Activated naive CD8-positive, alpha-beta T cell (primary cell): ENCODE measurements around the gene CHAMP1.
A peak's percentile ranks its signal among the peaks of the same experiment; 100 is the strongest.

Source experiments
- H3K27ac Mint-ChIP-seq: one replicate; pipeline ENCODE4 v1.8.0; 2021; ENCODE audit warnings: mixed read lengths
- H3K27me3 Mint-ChIP-seq: one replicate; pipeline ENCODE4 v1.8.0; 2021; ENCODE audit warnings: mixed read lengths
- H3K36me3 Mint-ChIP-seq: one replicate; pipeline ENCODE4 v1.8.0; 2021; ENCODE audit warnings: mixed read lengths
- H3K4me1 Mint-ChIP-seq: one replicate; pipeline ENCODE4 v1.8.0; 2021; ENCODE audit warnings: low read depth, mixed read lengths
- H3K4me3 Mint-ChIP-seq: one replicate; pipeline ENCODE4 v1.8.0; 2021; ENCODE audit warnings: mild to moderate bottlenecking, mixed read lengths
- H3K9me3 Mint-ChIP-seq: one replicate; pipeline ENCODE4 v1.8.0; 2021; ENCODE audit warnings: low read depth, mixed read lengths

Gene CHAMP1

DNA sequence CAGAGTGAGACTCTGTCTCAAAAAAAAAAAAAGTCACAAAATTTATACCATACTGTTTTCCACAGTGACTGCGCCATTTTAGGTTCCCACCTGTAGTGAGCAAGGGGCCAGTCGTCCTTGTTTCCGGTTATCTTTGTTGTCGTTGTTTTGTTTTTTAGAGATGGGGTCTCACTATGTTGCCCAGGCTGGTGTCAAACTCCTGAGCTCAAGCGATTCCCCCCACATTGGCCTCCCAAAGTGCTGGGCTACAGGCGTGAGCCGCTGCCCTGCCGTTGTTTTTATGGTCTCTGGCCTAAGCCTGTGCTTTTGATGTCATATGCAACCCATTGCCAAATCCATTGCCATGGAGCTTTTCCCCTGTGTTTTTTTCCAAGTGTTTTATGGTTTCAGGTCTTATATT is 29.6 kb upstream of the CHAMP1 start:
- Mint-ChIP-seq H3K27me3 (no peaks in the 10 kb centered on the region), H3K4me3 (no peak overlapping the region), H3K4me1 (peaks cover 43% of the 10 kb centered on the region), H3K9me3 (no peaks in the 10 kb centered on the region), H3K36me3 (peaks cover 16% of the 10 kb centered on the region), H3K27ac (peak overlapping the region; percentile 16)

DNA sequence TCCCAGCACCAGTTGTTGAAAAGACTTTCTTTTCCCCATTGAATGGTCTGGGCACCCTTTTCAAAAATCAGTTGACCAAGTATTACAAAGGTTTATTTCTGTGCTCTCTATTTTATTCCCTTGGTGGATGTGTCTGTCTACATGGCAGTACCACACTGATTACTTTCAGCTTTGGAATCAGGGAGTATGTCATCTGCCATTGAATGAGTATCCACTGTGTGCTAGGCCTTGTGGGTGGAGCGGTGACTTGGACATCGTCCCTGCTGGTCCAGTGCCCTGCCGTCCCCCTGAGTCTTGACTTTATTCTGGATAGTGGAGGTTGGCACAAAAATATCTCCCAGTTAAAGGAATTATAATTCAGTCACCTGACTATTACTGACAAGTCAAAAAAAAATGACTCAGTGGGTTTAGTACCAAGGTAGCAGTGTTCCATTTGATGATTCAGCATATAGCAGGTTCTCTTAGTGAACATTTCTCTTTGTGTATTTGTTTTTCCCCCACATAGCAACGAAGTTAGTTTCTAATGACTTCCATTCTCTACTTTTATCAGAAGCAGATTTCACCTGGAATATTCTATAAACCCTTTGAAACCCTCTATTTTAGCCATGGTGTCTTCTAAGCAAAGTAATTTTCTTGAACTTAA is 29.0 kb upstream of the CHAMP1 start:
- Mint-ChIP-seq H3K36me3 (peaks cover 16% of the 10 kb centered on the region), H3K27ac (peak overlapping the region; percentile 16), H3K4me3 (no peak overlapping the region)

DNA sequence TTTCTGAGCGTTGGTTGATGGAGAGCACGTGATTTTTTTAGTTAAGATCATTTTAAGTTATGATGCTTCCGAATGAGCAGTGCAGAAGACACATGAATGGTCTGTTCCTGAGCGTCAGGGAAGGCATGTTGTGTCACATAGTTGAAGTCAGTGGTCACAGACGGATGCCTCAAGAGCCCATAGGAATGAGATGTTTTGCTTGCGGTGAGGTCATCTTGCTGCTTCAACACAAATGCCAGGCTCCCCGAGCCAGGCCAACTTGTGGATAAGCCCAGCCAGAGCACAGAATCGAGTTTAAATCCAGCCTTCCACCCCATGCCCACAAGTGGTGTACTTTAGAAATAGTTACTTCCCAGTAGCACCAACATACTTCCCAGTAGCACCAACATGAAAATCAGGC is 27.5 kb upstream of the CHAMP1 start:
- Mint-ChIP-seq H3K27me3 (no peaks in the 10 kb centered on the region), H3K4me3 (no peak overlapping the region), H3K4me1 (peaks cover 31% of the 10 kb centered on the region), H3K9me3 (no peaks in the 10 kb centered on the region), H3K27ac (no peak overlapping the region), H3K36me3 (peaks cover 16% of the 10 kb centered on the region)

More for the DNA sequence above, 29.0 kb upstream of the CHAMP1 start:
- Mint-ChIP-seq H3K27me3 (no peaks in the 10 kb centered on the region), H3K4me1 (peaks cover 37% of the 10 kb centered on the region), H3K9me3 (no peaks in the 10 kb centered on the region)

DNA sequence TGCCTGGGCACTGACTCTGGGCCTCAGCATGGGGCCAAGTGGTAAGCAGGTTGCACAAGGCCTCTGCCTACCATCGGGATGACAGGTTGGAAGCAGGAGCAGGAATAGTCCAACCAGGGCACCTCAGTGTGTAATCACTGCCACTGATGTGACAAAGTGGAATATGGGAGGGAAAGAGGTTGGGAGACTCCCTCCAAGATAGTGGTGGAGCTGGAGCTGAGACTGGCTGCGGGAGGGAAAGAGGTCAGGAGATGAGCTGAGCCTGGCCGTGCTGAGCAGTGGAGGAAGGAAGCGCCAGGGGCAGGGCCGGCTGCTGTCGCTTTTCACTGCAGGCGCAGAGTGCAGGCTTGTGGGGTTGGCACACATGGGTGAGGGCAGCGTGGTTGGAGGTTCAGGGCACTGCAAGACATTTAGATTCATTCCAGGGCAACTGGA is 26.1 kb upstream of the CHAMP1 start:
- Mint-ChIP-seq H3K27ac (no peak overlapping the region), H3K4me1 (peaks cover 27% of the 10 kb centered on the region), H3K4me3 (no peak overlapping the region), H3K27me3 (no peaks in the 10 kb centered on the region), H3K9me3 (no peaks in the 10 kb centered on the region), H3K36me3 (peaks cover 16% of the 10 kb centered on the region)

DNA sequence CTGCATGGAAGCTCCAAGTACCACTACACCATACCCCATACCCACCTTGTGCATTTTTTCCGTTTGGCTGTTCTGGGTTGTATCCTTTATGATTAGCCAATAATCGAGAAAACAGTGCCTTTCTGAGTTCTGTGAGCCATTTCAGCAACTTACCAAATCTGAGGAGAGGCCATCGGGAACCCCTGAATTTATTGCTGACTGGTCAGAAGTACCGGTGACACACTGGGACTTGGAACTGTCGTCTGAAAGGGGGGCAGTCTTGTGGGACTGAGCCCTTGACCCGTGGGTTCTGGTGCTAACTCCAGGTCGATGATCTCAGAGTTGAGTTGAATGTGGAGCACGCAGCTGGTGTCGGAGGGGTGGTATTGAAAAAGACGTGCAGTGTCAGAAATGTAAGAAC is 17.9 kb upstream of the CHAMP1 start:
- Mint-ChIP-seq H3K36me3 (peaks cover under 1% of the 10 kb centered on the region), H3K9me3 (no peaks in the 10 kb centered on the region), H3K4me1 (no peaks in the 10 kb centered on the region), H3K4me3 (no peak overlapping the region), H3K27ac (peak overlapping the region; percentile 41), H3K27me3 (no peaks in the 10 kb centered on the region)

DNA sequence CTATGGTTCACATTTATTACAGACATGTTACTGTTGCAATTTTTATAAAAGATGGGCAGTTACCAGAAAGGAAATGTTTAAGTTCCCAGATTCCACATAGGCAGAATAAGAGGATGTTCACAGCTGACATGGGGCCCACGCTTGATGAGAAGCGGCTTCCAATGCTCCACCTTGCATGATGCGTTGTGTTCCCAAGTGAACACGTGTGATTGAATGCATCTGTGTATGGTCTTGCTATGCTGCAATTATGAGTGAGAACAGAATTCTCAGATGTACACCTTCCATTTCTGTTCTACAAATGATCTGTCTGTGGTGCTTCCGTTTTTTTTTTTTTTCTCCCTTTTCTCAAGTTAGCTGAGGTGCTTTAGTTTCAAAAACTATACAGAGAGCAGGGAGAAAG is 17.4 kb upstream of the CHAMP1 start:
- no peak overlapping the region for H3K4me3 Mint-ChIP-seq
- no peaks in the 10 kb centered on the region for H3K4me1 Mint-ChIP-seq
- no peak overlapping the region for H3K27ac Mint-ChIP-seq
- H3K27me3 Mint-ChIP-seq: no peaks in the 10 kb centered on the region
- peaks cover 3% of the 10 kb centered on the region for H3K36me3 Mint-ChIP-seq
- H3K9me3 Mint-ChIP-seq: no peaks in the 10 kb centered on the region

DNA sequence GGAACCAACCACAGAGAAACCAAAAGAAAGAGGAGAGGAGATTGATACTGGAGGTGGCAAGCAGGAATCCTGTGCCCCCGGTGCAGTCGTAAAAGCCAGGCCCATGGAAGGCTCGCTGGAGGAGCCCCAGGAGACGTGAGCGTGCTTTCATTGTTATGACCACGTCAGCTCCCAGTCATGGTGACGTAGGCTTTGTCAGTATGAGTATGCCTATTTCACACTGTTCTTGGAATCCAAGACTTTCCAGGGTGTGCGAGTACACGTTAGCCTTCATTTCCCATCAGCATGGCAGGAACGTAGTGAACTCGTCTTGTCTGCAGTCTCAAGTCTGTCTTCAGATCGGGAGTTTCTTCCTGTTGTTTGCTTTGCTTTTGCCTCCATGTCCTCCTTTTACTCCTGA is 15.4 kb upstream of the CHAMP1 start:
- no peak overlapping the region for H3K4me3 Mint-ChIP-seq
- H3K4me1 Mint-ChIP-seq: no peaks in the 10 kb centered on the region
- no peaks in the 10 kb centered on the region for H3K9me3 Mint-ChIP-seq
- H3K27ac Mint-ChIP-seq: no peak overlapping the region
- peaks cover 3% of the 10 kb centered on the region for H3K36me3 Mint-ChIP-seq
- no peaks in the 10 kb centered on the region for H3K27me3 Mint-ChIP-seq

DNA sequence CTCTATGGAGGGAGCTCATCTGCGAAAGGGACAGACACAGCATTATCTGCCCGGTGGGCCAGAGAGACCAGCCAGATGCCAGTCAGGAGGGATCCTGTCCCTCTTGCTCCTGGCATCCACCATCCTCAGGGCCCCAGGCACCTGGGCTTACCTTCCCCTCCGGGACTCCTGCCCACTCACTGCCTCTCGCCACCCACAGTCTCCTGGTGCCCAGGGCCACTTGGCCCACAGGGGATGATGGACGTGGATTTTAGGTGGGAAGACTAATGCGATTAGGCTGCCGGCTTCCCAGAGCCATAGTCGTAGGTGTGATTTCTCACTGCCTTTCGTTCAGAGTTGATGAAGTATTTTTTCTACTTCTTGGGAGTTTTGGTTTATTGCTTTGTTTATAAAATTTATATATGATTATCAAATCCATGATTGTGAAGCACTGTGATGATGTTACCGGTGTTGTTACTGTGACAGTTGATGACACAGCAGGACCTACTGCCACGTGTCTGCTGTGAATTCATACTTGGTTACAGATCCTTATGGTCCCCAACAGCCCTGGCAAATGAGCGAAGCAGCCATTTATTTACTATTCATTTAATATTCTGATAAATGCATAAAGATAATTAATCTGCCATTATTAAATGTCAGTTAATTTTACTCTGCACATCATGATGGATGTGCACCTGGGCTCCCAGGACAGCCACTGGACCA is 14.5 kb upstream of the CHAMP1 start:
- Mint-ChIP-seq H3K27ac (no peak overlapping the region), H3K4me1 (no peaks in the 10 kb centered on the region), H3K9me3 (no peaks in the 10 kb centered on the region), H3K4me3 (no peak overlapping the region), H3K36me3 (peaks cover 3% of the 10 kb centered on the region), H3K27me3 (no peaks in the 10 kb centered on the region)

DNA sequence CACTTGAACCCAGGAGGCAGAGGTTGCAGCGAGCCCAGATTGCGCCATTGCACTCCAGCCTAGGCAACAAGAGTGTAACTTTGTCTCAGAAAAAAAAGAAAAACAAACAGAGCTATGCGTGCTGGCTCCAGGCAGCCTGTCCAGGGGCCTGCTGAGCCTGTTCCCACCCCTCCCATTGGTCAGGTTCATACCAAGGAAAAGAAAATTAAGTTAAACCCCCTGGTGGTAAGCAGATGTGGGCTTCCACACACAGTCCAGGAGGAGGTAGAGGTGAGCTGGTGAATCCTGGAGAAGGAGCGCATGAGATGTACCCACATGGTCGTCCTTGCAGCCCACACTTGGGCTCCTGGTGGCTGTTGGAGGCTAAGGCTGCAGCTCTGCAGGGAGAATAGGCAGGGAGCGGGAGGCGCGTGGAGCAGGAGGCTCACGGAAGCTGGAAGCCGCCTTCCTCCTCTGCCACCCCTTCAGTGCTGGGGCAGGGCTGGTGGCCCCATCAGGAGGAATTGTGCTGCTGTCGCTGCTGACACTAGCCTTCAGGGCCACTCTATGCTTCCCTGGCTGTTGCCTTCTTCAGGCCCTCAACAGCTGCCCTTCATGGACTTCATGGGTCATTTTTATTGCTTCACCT is 10.5 kb upstream of the CHAMP1 start:
- Mint-ChIP-seq H3K36me3 (peaks cover 6% of the 10 kb centered on the region), H3K4me1 (no peaks in the 10 kb centered on the region), H3K27me3 (no peaks in the 10 kb centered on the region), H3K27ac (no peak overlapping the region), H3K4me3 (no peak overlapping the region), H3K9me3 (no peaks in the 10 kb centered on the region)

DNA sequence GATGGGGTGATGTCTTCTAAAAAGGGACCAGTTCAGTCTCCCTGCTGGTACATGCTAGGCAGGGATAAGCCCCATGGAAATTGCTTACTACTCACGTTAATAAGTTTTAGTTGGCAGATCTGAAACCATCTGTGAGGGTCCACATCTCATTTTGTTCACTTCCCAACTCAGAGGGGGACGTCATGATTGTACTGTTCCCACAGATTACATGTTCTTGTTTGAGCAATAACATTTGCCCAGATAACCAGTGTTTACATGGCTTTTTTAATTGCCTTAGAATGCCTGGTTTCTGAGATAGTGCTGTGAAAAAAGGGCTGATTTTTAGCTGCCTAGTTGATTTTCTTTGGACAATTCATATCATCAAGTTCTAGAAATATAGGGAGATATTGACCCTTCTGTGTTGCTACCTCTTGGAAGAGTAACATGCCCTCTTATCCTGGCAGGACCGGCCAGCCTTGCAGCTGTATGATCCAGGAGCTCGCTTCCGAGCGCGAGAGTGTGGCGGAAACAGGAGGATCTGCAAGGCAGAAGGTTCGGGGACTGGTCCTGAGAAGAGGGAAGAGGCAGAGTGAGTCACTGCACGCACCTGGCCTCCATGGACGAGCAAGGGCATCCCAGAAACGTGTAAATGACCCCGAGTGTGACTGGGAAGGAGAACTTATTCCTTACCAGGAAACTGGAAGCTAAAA is 9.8 kb upstream of the CHAMP1 start:
- H3K9me3 Mint-ChIP-seq: no peaks in the 10 kb centered on the region
- no peaks in the 10 kb centered on the region for H3K4me1 Mint-ChIP-seq
- no peak overlapping the region for H3K4me3 Mint-ChIP-seq
- peaks cover 6% of the 10 kb centered on the region for H3K36me3 Mint-ChIP-seq
- no peaks in the 10 kb centered on the region for H3K27me3 Mint-ChIP-seq
- no peak overlapping the region for H3K27ac Mint-ChIP-seq

DNA sequence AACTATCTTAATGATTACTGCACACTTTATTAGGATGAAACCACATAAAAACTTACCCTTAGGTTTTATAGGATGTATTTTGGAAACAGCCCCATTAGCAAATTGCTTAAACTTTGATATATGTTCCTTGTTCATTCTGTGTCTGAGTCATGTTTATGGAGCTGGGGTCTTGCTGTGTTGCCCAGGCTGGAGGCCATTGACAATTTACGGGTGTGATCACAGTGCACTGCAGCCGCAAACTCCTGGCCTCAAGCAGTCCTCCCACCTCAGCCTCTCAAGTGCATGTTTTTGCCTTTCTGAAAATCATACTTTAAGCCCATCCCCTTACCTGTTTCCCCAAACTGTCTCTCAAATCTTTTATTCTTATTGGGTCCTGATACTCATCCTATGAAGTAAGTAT is 5.2 kb upstream of the CHAMP1 start:
- Mint-ChIP-seq H3K4me3 (no peak overlapping the region), H3K27me3 (no peaks in the 10 kb centered on the region), H3K27ac (no peak overlapping the region), H3K4me1 (peaks cover 14% of the 10 kb centered on the region), H3K36me3 (peaks cover 3% of the 10 kb centered on the region), H3K9me3 (no peaks in the 10 kb centered on the region)

DNA sequence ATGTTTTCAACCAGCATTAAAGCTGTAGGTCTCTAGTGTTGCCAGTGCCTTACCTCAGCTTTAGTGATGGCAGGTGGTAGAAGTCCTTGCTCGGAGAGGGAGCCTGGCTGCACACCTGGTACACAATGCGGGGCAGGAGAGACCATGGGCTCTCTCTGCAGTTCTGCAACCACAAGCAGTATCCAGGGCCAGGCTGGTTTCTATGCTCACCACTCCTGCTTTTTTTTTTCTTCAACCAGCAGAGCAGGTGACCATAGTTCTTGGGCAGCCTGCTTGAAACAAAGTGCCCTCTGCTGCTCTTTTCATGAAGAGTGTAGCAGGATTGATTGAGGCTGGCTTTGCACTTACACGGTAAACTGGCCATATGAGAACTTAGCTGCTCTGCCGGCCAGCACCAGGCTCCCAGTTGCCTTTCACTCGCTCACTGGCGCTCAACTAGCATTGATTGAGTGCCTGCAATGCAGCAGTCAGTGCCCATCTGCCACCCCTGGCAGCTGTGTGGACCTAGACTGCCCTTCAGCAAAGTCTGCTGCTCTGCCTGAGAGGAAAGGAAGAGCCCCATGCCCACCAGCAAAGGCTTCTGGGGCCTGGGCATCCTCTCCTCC is 4.4 kb upstream of the CHAMP1 start:
- H3K4me3 Mint-ChIP-seq: no peak overlapping the region
- peaks cover 3% of the 10 kb centered on the region for H3K36me3 Mint-ChIP-seq
- H3K9me3 Mint-ChIP-seq: no peaks in the 10 kb centered on the region
- H3K27ac Mint-ChIP-seq: no peak overlapping the region
- peaks cover 15% of the 10 kb centered on the region for H3K4me1 Mint-ChIP-seq
- no peaks in the 10 kb centered on the region for H3K27me3 Mint-ChIP-seq

DNA sequence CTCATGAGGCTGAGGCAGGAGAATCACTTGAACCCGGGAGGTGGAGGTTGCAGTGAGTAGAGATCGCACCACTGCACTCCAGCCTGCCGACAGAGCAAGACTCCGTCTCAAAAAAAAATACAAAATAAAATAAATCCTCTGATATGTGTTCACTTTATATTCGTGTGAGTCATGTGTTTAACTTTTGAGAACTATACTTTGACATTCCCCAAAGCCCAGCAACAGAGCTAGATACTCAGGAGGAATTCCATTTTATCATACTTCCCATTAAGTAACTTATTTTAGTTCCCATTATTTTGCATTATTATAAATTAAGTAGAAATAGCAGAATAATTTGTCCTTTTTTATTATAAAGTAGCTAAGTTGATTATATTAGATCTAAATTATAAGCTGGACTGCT is 3.3 kb upstream of the CHAMP1 start:
- Mint-ChIP-seq H3K4me1 (peaks cover 26% of the 10 kb centered on the region), H3K27ac (no peak overlapping the region), H3K9me3 (no peaks in the 10 kb centered on the region), H3K27me3 (no peaks in the 10 kb centered on the region), H3K4me3 (no peak overlapping the region), H3K36me3 (peaks cover 6% of the 10 kb centered on the region)

DNA sequence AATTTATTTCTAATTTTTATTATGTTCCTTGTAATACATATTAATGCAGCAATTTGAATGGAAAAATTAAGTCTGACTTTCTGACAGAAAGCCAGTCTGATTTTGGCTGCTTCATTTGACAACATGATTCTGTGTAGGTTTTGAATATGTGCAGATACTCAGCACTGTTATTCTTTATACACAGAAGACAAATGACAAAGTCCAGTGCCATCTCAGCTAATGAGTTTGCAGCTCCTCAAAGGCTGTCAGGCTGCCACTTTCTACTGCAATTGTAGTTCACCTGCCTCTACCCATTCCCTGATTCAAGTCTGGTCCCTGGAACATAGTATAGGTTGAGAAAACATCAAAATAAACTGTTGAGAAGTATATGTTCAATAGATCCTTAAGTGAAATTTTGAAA is 2.9 kb upstream of the CHAMP1 start:
- Mint-ChIP-seq H3K9me3 (no peaks in the 10 kb centered on the region), H3K4me1 (peaks cover 26% of the 10 kb centered on the region), H3K4me3 (no peak overlapping the region), H3K27me3 (no peaks in the 10 kb centered on the region), H3K27ac (no peak overlapping the region), H3K36me3 (peaks cover 6% of the 10 kb centered on the region)

DNA sequence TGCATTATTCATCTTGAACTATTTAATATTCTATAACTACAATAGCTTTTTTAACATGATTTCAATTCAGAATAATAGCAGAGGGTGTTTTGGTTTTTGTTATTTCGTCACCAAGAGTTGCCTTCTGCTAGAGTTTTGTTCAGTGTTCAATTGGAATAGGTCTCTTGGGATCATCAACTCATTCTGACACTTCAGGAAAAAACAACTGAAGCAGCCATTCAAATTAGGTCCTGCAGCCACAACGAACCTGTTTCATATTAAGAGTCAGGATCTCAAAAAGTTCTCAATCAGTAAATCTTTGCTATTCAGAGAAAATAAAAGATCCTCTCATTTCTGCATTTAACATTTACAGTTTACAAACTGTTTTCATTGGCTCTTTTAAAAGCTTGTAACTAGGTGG is 2.4 kb upstream of the CHAMP1 start:
- Mint-ChIP-seq H3K27me3 (no peaks in the 10 kb centered on the region), H3K4me1 (peaks cover 30% of the 10 kb centered on the region), H3K4me3 (no peak overlapping the region), H3K27ac (no peak overlapping the region), H3K9me3 (no peaks in the 10 kb centered on the region), H3K36me3 (peaks cover 5% of the 10 kb centered on the region)
